Neural cell (in vitro differentiated cells): ENCODE results near the gene PFDN5. TPM values are rescaled to one million over a fixed set of nuclear protein-coding genes. Genes with fewer than 3 reads are reported as not detected.

ENCODE experiments used
- H2AFZ ChIP-seq: fragments of 200-600, 300-800 bp; sonication (generic), shearing (Covaris generic); 2 replicates; pipeline ENCODE4 v1.6.0; 2014; ENCODE audit warnings: low read depth, mild to moderate bottlenecking, antibody characterized with exemption, low read length, moderate library complexity
- H3F3A ChIP-seq: fragments of 200-600 bp; shearing (Covaris generic); 2 replicates; pipeline ENCODE4 v1.6.1; 2016; ENCODE audit warnings: mild to moderate bottlenecking, moderate library complexity, mixed read lengths, antibody characterized with exemption, low read length; ENCODE audit not compliant: insufficient read depth, poor library complexity, severe bottlenecking
- H3K27ac ChIP-seq: fragments of 200-600, 300-800 bp; sonication (generic), shearing (Covaris generic); 2 replicates; pipeline ENCODE4 v1.5.1; 2014; ENCODE audit warnings: mild to moderate bottlenecking, low read length, moderate library complexity
- H3K27me3 ChIP-seq: fragments of 300-800, 200-600 bp; sonication (generic), shearing (Covaris generic); 2 replicates; pipeline ENCODE4 v1.6.0; 2014; ENCODE audit warnings: mild to moderate bottlenecking, low read depth, low read length, moderate library complexity; ENCODE audit not compliant: insufficient read depth
- H3K36me3 ChIP-seq: fragments of 300-800, 200-600 bp; sonication (generic), shearing (Covaris generic); 2 replicates; pipeline ENCODE4 v1.5.1; 2014; ENCODE audit warnings: mild to moderate bottlenecking, antibody characterized with exemption, low read length, moderate library complexity; ENCODE audit not compliant: insufficient read depth
- H3K4me2 ChIP-seq: fragments of 300-800, 200-600 bp; sonication (generic), shearing (Covaris generic); 2 replicates; pipeline ENCODE4 v1.6.0; 2014; ENCODE audit warnings: mild to moderate bottlenecking, low read length
- H3K4me3 ChIP-seq: fragments of 300-800, 200-600 bp; sonication (generic), shearing (Covaris generic); 2 replicates; pipeline ENCODE4 v1.5.1; 2014; ENCODE audit warnings: mild to moderate bottlenecking, low read length, moderate library complexity
- H3K79me2 ChIP-seq: fragments of 200-600 bp; shearing (Covaris generic); replicated peaks from 2 replicates; pipeline ENCODE4 v1.6.0; 2014; ENCODE audit warnings: mild to moderate bottlenecking, low read length, moderate library complexity; ENCODE audit not compliant: insufficient read depth
- H3K9ac ChIP-seq: fragments of 300-800, 200-600 bp; sonication (generic), shearing (Covaris generic); 2 replicates; pipeline ENCODE4 v1.6.1; 2016; ENCODE audit warnings: mild to moderate bottlenecking, low read length, mixed read lengths
- H3K9me2 ChIP-seq: fragments of 200-600 bp; shearing (Covaris generic); 2 replicates; pipeline ENCODE4 v1.6.1; 2016; ENCODE audit warnings: mild to moderate bottlenecking, low read length, mixed read lengths; ENCODE audit not compliant: insufficient read depth
- H3K9me3 ChIP-seq: fragments of 200-600, 300-800 bp; sonication (generic), shearing (Covaris generic); 2 replicates; pipeline ENCODE4 v1.6.1; 2016; ENCODE audit warnings: mild to moderate bottlenecking, mixed run types, low read length, moderate library complexity, mixed read lengths
- H4K20me1 ChIP-seq: fragments of 200-600 bp; shearing (Covaris generic); 2 replicates; pipeline ENCODE4 v1.6.1; 2016; ENCODE audit warnings: mild to moderate bottlenecking, mixed run types; ENCODE audit not compliant: insufficient read depth
- CTCF ChIP-seq: fragments of 450-650 bp; IDR thresholded peaks from 2 replicates; pipeline ENCODE4 v1.5.1; 2014; ENCODE audit warnings: antibody characterized with exemption, mild to moderate bottlenecking, moderate library complexity; ENCODE audit not compliant: poor library complexity, severe bottlenecking
- EP300 ChIP-seq: fragments of 450-650 bp; conservative IDR thresholded peaks from 2 replicates; pipeline ENCODE4 v1.6.1; 2014; ENCODE audit warnings: antibody characterized with exemption, mild to moderate bottlenecking, moderate library complexity; ENCODE audit not compliant: poor library complexity, severe bottlenecking
- EZH2 ChIP-seq: fragments of 200-600, 300-800 bp; shearing (Covaris generic), sonication (generic); IDR thresholded peaks from 2 replicates; pipeline ENCODE4 v1.6.1; 2014; ENCODE audit warnings: antibody characterized with exemption, low read length, borderline replicate concordance, mild to moderate bottlenecking; ENCODE audit not compliant: insufficient read depth, poor library complexity, severe bottlenecking
- MXI1 ChIP-seq: fragments of 450-650 bp; conservative IDR thresholded peaks from 2 replicates; pipeline ENCODE4 v1.6.1; 2014; ENCODE audit warnings: antibody characterized with exemption, mild to moderate bottlenecking; ENCODE audit not compliant: poor library complexity, severe bottlenecking
- POLR2AphosphoS5 ChIP-seq: IDR thresholded peaks from 2 replicates; pipeline ENCODE4 v1.6.1; 2012
- RAD21 ChIP-seq: fragments of 450-650 bp; conservative IDR thresholded peaks from 2 replicates; pipeline ENCODE4 v1.6.1; 2014; ENCODE audit warnings: antibody characterized with exemption, mild to moderate bottlenecking, moderate library complexity
- REST ChIP-seq: IDR thresholded peaks from 2 replicates; pipeline ENCODE4 v1.6.1; 2012; ENCODE audit warnings: borderline replicate concordance
- SMC3 ChIP-seq: fragments of 450-650 bp; conservative IDR thresholded peaks from 2 replicates; pipeline ENCODE4 v1.6.1; 2014; ENCODE audit warnings: antibody characterized with exemption, mild to moderate bottlenecking, moderate library complexity; ENCODE audit not compliant: poor library complexity
- TAF1 ChIP-seq: IDR thresholded peaks from 2 replicates; pipeline ENCODE4 v1.6.1; 2012; ENCODE audit warnings: low read depth
- polyA plus RNA-seq: library from polyadenylated mRNA; depleted of rRNA; stranded (reverse); fragments of >200 nt; gene quantifications from 2 replicates; pipeline ENCODE4 v1.2.3, GENCODE V29; 2014

Gene PFDN5
- polyA plus RNA-seq, 1 donor from 2014 or later, result 1,383 TPM

GRCh38 chr12:53347905-53348304 is 52.6 kb downstream of the PFDN5 start:
- Histone ChIP-seq H3K36me3 (no peaks in the 10 kb centered on the region), H3K27ac (no peak overlapping the region), H3K79me2 (no peaks in the 10 kb centered on the region), H3K9me2 (no peaks in the 10 kb centered on the region), H3K9me3 (no peaks in the 10 kb centered on the region), H3K9ac (no peak overlapping the region), H3F3A (no peaks in the 10 kb centered on the region), H3K4me2 (no peak overlapping the region), H3K4me3 (no peak overlapping the region), H3K27me3 (no peaks in the 10 kb centered on the region), H4K20me1 (no peaks in the 10 kb centered on the region), H2AFZ (no peak overlapping the region)
- TF ChIP-seq RAD21, result no peak
- no peak for TF ChIP-seq MXI1
- no peak for TF ChIP-seq SMC3
- TF ChIP-seq CTCF, result no peak
- TF ChIP-seq REST, result no peak
- TF ChIP-seq EP300, result no peak
- TF ChIP-seq TAF1, result no peak
- TF ChIP-seq POLR2AphosphoS5, result no peak
- no peak for TF ChIP-seq EZH2

Other genes starting within 250 kb of the PFDN5 start
- gene TNS2, start 245.5 kb upstream of the PFDN5 start, polyA plus RNA-seq, result 4.2 and 7.9 TPM in 2 replicates
- gene SPRYD3, start 216.2 kb upstream of the PFDN5 start, polyA plus RNA-seq, result 20.8 and 21.0 TPM in 2 replicates
- 0.26 TPM in 1 of 2 replicates, not detected in the other for gene IGFBP6, start 197.9 kb upstream of the PFDN5 start, polyA plus RNA-seq
- not detected in 2 replicates for gene SOAT2, start 192.1 kb upstream of the PFDN5 start, polyA plus RNA-seq
- gene ZNF740, start 114.8 kb upstream of the PFDN5 start, polyA plus RNA-seq, result 24.3 and 25.9 TPM in 2 replicates
- gene CSAD, start 114.6 kb upstream of the PFDN5 start, polyA plus RNA-seq, result 41.9 and 51.6 TPM in 2 replicates
- 0.26 TPM in 1 of 2 replicates, not detected in the other for gene ITGB7, start 88.3 kb upstream of the PFDN5 start, polyA plus RNA-seq
- 0.61 and 1.0 TPM in 2 replicates for gene RARG, start 63.3 kb upstream of the PFDN5 start, polyA plus RNA-seq
- gene ESPL1, start 27.2 kb upstream of the PFDN5 start, polyA plus RNA-seq, result 0.33 and 4.5 TPM in 2 replicates
- 70.5 and 84.1 TPM in 2 replicates for gene MYG1, start 4.2 kb downstream of the PFDN5 start, polyA plus RNA-seq
- gene AAAS, start 26.1 kb downstream of the PFDN5 start, polyA plus RNA-seq, result 138 and 153 TPM in 2 replicates
- not detected in 2 replicates for gene SP7, start 40.8 kb downstream of the PFDN5 start, polyA plus RNA-seq
- 7.3 and 9.9 TPM in 2 replicates for gene SP1, start 84.6 kb downstream of the PFDN5 start, polyA plus RNA-seq
- gene AMHR2, start 128.3 kb downstream of the PFDN5 start, polyA plus RNA-seq, result not detected in 2 replicates
- 6.4 and 11.2 TPM in 2 replicates for gene PRR13, start 146.2 kb downstream of the PFDN5 start, polyA plus RNA-seq
- gene PCBP2, start 156.6 kb downstream of the PFDN5 start, polyA plus RNA-seq, result 242 and 261 TPM in 2 replicates
- gene MAP3K12, start 203.9 kb downstream of the PFDN5 start, polyA plus RNA-seq, result 82.0 and 87.0 TPM in 2 replicates
- gene TARBP2, start 205.7 kb downstream of the PFDN5 start, polyA plus RNA-seq, result 135 and 162 TPM in 2 replicates
- not detected in 2 replicates for gene NPFF, start 211.9 kb downstream of the PFDN5 start, polyA plus RNA-seq